Measurements from ENCODE around the gene CCDC121.
A peak's percentile ranks its signal among the peaks of the same experiment; 100 is the strongest.

CCDC121 gene, protein sequence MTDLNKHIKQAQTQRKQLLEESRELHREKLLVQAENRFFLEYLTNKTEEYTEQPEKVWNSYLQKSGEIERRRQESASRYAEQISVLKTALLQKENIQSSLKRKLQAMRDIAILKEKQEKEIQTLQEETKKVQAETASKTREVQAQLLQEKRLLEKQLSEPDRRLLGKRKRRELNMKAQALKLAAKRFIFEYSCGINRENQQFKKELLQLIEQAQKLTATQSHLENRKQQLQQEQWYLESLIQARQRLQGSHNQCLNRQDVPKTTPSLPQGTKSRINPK

DNA sequence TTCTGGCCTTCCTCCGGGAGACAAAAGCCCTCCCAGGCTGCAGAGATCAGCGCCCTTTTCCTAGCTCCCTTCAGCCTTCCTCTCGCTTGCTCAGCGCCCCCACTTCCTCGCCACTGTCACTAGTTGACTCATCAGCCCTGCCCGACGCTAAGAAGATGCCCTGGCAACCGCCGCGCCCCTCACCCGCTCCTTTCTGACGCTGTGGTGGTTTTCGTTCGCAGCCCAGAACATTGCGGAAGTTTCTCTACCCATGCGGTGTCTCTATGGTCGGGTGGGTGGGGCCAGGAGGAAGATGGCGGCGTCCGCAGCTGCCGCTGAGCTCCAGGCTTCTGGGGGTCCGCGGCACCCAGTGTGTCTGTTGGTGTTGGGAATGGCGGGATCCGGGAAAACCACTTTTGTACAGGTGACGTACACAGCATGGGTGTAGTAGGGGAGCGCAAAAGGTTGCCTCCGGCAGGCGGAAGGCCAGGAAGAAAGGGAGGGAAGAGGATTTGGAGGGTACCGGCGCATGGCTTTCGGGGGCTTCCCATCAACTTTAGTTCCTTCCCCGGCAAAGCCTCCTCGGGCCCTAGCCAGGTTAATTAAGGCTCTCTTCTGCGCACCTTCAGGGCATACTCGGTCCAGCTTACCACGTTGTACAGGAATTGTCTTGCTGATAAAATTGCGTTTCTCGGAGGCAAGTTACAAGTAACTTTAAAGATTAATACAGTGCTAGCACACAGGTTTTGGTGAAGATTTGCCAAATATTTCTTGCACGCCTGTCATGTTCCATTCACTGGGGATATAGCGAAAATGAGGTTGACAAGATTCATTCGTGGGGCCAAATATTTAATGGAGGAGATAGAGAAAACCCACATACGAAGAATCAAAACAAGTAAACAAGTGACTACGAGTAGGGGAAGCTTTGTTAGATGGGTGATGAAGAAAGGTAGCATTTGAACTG is at the start of gene CCDC121, which contains the start of gene GPN1:
Gene CCDC121, minus strand, starts transcription at position 246 of the 943 bp plus-strand sequence. CDS start 1,213 bp downstream, outside the sequence.
Gene GPN1, plus strand, starts transcription at position 284 of the 943 bp plus-strand sequence. Its CDS starts 9 bp downstream, at position 293.
- DNase-seq (ENCODE audit: low read depth), result peak; percentile 91

DNA sequence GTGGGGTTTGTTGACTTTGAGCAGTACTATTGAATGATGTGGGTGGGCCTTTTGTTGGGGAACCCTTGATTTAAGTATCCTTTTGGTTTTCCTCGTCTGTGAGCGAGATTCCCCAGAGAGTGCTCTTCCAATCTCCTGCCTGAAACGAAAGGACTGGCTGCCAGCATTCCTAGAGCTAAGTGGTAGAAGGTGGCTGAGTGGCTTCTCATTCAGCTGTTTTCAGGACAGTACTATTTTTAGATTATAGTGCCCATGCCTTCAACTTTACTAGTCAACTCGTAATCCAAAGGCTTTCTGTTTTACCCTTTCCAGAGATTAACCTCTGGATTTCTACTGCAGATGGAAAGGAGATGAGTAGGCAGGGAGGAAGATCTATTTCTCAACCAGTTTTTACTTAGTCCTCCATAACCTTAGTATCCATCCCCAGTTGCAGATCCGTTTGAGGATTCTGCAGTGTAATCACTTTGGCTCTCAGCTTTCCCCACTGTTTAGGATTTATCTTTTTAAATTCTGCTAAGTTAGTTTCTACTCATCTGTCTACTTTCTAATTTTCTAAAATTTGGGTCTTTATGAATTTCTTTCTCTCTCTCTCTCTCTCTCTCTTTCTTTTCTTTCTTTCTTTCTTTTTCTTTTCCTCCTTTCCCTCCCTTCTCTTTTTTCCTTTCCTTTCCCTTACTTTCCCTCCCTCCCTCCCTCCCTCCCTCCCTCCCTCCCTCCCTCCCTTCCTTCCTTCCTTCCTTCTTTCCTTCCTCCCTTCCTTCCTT is 44.1 kb upstream of the CCDC121 start:
- no peak for DNase-seq (ENCODE audit: low read depth)

DNA sequence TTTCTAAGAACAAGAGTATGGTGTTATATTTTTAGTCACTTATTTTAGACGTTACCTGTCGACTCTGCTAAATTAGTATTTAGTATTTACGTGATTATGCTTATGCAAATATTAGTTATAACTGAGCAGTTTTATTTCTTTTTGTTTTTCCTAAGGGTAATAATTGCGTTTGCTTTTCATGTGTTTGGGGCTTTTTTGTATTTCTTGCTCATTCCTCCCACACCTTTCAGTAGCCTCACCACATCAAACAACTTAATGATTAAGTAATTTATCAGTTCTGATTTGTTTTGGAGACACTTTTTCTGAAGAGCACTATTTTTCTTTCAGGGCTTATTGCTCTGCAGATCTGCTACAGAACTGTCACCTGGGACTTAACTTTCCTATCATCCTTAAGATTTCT is 42.4 kb upstream of the CCDC121 start:
- no peak for DNase-seq (ENCODE audit: low read depth)

DNA sequence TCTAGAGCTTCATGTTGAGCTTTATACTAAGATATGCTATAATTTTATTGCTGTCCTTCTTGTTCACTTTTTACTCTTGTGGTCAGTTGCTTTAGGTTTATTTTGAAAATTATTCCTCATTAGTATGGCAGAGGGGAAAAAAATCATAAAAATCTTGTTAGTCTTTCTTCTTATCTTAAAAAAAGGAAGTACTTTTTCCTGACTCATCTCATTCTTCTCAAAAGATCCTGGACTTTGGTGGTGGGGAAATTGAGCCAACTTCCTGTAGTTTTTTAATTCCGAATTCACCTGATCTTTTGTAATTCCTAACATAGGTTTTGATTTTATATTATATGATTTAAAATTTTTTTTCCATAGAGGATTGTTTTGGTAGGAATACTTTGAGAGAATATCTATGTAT is 38.6 kb upstream of the CCDC121 start:
- DNase-seq (ENCODE audit: low read depth), result no peak

DNA sequence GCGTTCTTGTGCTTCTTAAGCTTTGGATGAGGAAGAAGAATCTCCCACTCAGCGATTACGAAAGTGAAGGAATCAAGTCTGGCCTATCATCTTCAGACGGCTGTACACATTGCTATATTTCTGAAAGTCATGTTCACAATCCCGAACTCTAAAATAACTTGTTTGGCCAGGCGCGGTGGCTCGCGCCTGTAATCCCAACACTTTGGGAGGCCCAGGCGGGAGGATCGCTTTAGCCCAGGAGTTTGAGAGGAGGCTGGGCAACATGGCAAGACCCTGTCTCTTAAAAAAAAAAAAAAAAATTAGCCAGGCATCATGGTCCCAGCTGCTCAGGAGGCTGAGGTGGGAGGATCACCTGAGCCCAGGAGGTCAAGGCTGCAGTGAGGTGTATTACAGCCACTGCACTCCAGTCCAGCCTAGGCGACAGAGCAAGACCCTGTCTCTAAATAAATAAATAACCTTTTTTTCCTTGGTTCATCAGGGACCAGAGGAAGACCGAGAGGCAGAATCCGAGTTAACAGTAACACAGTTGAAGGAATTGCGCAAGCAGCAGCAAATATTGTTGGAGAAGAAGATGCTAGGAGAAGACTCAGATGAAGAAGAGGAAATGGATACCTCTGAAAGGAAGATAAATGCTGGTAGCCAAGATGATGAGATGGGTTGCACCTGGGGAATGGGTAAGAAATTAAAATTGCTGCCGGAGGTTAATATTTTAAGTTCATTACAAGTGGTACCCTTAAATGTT is 36.0 kb upstream of the CCDC121 start:
- no peak for DNase-seq (ENCODE audit: low read depth)

DNA sequence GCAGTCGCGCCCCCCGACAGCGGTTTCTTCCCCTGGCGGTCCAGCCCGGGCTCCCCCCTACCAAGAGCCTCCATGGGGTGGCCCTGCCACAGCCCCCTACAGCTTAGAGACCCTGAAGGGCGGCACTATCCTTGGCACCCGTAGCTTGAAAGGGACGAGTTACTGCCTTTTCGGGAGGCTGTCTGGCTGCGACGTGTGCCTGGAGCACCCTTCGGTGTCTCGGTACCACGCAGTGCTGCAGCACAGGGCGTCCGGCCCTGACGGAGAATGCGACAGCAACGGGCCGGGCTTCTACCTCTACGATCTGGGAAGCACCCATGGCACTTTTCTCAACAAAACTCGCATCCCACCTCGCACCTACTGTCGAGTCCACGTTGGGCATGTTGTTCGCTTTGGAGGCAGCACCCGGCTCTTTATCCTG is 35.4 kb upstream of the CCDC121 start:
- DNase-seq (ENCODE audit: low read depth), result no peak

DNA sequence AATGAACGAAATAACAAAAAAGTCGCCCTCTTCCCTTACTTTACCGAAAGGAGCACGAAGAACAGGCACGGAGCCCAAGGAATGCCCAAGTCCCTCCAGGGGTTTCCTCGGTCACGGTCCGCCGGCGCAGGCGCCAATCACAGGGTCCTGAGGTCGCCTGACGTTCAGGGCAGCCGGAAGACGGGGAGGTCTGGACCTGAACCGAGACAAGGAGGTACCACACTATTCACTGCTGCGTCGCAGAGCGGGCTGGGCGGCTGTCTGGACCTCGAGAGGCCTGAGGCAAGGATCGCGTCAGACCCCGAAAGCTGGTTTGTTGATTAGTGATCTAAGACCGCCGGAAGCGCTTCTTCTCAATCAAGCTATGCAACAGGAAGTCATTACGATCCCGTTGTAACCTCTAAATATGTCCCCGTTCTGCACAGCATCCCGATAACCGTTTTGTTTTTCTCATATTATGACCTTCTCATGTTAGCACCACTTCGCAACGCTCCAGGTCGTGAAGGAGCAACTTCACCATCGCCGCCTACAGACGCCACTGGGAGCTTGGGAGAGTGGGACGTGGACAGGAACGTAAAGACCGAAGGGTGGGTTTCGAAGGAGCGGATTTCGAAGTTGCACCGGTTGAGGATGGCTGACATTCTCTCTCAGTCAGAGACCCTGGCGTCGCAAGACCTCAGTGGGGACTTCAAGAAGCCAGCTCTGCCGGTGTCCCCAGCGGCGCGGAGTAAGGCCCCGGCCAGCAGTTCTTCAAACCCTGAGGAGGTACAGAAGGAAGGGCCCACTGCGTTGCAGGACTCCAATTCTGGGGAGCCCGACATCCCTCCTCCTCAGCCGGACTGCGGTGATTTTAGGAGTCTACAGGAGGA is 34.7 kb upstream of the CCDC121 start, which contains the start of the genes SLC4A1AP and SUPT7L:
Gene SLC4A1AP, plus strand, starts transcription at position 605 of the 869 bp plus-strand sequence. Its CDS starts 26 bp downstream, at position 631.
Gene SUPT7L, minus strand, starts transcription at position 330 of the 869 bp plus-strand sequence. CDS start 1,422 bp downstream, outside the sequence.
- peak; percentile 62 for DNase-seq (ENCODE audit: low read depth)

DNA sequence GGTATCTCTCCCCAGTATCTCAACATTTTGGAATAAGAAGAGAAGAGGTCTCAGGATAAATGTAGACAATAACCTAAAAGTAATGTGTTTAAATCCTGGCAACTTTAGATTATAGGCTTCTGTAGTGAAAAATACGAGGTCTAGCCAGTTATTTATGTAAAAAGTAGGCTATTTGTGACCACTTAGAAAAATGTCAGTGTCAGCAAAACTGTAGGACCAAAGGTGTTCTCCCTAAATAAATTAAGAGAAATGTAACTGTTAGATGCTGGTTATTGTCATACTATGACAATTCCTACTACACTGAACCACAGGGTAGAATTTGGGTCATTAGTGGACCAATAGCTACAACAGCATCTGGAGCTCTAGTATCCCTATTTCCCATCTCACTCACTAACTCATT is 32.6 kb upstream of the CCDC121 start:
- DNase-seq (ENCODE audit: low read depth), result no peak

DNA sequence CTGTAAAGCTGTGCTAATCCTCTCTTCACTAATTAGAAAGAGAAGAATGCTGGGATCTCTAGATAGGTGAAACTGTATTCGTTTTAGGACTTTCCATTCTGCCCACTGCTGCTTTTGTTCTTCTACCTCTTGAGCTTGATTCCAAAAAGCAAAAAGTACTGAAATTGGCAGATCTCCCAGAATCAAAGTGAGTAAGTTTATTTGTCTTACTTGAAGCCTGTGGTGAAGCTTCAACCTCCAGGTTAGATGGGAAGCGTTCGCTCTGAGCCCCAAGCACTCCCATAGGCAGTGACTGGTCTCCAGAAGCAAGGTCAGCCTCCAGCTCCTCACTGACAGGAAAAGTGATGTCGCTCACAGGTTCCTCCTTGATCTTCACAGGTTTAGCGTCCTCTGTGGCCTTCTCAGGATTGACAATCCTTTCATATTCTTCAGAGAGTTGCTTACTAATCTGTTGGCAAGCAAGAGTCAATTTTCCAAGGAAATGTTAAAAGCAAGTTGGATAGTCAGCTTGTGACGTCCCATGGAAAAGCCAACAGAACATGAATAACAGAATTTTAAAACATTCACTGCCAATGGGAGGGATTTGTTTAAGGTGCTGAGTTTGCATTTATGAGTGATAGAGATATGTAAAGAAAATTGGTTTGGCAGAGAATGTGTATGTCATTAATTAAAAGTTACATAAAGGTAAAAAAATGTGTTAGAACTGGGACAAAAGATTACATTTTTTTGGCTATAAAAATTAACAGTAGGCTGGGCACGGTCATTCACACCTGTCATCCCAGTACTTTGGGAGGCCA is 26.5 kb upstream of the CCDC121 start:
- DNase-seq (ENCODE audit: low read depth), result no peak

DNA sequence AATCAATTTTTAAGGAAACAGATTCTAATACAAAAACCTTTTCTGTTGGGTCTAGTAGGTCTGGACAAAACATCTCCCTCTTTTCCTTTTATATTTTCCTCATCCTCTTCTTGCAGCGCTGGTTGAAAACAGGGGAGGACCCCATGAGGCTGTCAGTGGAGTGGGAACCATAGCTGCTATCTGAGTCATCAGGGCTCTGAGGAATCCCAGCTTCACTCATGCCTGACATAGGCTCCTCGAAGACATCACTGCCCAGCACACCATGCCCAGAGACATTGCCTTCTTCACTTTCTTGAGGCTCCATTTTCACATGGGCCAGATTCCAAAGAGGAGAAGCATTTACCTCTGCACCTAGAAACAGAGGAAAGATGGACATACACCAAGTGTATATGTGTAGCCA is 24.6 kb upstream of the CCDC121 start:
- no peak for DNase-seq (ENCODE audit: low read depth)

DNA sequence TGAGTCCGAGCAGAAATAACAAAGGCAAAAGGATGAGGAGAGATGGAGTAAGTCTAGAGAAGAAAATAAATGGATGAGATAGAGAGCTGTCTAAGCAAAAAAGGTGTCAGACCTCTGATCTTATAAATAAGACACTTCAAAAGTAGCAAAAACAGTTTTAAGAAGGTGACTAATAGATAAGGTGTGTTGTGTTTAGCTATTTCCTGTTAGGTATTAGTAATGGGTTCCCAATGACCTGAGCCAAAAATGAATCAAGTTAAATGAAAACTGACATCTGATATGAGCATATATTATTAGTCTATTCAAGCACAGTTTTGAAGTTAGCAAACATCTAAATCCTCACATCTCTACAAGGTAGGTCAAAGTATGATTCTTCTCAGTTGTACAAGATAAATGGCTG is 24.0 kb upstream of the CCDC121 start:
- no peak for DNase-seq (ENCODE audit: low read depth)

DNA sequence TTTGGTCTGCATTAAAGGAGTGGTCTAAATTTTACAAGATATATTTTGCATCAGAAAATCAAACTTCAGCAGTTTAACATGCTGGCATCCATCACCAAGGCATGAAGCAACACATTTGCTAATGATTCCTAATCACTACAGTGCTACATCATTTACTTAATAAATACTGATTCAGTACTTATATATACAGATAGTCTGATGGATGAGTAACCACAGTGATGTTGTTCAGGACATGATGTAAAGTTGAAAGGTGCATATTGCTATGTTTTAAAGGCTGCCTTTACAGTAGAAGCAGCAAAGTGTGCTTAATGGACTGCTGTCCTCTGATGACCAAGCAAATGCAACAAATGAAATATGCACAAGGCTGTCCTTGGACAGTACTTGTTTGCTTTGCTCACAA is 23.5 kb upstream of the CCDC121 start:
- DNase-seq (ENCODE audit: low read depth), result no peak

DNA sequence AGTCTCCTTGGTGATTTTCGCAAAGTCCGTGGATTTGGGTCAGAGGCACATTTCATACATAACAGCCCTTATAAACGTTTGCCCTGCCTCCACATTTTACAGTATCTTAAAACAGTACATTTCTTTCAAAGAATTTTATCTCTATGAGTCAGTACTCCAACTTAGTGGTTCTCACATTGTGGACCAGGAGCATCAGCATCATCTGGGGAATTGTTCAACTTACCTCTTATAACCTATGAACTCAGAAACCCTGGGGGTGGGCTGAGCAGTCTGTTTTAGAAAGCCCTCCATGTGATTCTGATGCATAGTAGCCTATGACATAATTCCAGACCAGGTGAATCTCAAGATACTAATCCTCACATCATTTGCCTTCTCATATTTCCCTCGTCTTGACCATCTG is 22.2 kb upstream of the CCDC121 start:
- no peak for DNase-seq (ENCODE audit: low read depth)

DNA sequence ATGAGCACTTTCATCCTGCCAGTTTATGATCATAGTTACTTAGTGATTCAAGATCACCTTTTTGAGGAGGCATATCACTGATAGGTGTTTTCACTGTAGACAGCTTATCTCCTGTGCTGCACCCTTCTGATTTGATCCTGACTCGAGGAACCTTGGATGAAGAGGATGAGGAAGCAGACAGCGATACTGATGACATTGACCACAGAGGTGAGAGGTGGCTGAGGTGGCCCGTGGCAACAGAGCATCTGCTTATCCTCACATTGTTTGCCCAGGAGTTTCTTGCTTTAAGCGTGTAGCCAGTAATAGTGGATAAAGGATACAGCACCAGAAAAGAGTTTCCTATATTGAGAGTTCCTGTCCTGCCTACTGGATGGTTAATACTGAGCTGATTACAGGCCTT is 18.9 kb upstream of the CCDC121 start:
- no peak for DNase-seq (ENCODE audit: low read depth)

DNA sequence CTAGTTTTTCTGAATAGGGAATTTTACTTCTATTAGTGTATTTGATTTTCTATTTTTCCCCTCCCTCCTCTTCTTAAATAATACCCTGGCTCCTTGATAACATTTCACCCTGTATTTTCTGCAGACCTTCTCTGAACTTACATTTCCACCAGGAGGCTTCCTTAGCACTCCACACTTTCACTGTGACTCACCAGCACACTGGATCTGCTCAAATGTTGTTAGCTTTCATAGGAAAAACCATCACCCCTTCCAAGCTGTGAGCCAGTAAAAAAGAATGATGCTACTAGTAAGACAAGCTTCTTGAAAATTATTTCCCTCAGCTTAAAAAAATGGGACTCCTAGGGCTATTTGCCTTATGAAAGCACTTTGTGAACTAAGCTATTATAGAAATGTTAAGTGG is 18.5 kb upstream of the CCDC121 start:
- no peak for DNase-seq (ENCODE audit: low read depth)

DNA sequence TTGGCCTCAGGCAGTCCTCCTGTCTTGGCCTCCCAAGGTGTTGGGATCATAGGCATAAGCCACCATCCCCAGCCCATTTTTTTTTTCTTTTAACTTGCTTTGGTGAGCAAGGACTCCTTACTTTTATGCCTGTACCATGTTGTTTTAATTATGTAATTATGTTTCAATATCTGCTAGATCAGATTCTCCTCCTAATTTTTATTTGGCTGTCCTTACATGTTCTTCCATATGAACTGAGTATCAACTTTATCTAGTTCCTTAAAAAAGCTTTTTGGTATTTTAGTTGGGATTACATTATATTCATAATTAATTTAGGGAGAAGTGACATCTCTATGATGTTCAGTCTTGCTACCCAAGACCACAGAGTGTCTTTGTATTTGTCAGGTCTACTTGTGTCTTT is 16.4 kb upstream of the CCDC121 start:
- no peak for DNase-seq (ENCODE audit: low read depth)

DNA sequence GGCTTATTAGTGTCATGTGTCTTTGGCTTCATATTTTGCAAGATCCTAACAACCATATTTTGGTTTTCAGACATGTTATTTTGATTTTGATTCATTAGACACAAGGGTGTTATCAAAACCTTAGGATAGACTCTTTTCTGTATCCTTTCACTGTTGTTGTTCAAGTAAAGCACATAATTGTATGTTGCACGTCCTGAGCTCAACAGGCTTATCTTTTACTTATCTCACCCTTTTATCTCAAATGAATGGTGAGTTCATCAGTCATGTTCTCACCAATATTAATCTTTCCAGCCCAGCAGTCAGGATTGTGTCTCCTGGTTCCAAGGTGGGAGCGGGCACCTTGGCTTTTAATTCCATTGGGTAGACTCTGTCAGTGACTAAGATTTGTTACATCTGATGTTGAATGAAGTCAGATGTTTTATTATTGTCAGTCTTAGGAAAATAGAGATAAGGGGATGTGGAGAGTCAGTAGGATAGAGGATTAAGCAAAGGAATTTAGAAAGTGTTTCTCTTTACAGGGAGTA is 12.0 kb upstream of the CCDC121 start:
- DNase-seq (ENCODE audit: low read depth), result no peak

DNA sequence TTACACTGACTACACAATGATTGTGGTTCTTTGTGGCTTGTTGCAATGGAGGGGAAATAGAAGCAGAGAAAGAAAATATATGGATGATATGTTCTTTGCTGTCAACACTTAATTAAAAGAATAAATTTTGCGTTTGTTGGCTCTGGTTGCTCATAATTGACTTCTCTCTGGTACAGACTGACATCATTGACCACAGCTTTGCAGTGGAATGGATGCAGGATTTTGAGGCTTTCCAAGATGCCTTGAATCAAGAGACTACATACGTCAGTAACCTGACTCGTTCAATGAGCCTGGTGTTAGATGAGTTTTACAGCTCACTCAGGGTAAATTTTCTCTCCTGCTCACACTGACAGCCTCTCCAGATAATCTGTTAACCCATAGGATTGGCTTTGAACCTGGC is 9.9 kb upstream of the CCDC121 start:
- no peak for DNase-seq (ENCODE audit: low read depth)

DNA sequence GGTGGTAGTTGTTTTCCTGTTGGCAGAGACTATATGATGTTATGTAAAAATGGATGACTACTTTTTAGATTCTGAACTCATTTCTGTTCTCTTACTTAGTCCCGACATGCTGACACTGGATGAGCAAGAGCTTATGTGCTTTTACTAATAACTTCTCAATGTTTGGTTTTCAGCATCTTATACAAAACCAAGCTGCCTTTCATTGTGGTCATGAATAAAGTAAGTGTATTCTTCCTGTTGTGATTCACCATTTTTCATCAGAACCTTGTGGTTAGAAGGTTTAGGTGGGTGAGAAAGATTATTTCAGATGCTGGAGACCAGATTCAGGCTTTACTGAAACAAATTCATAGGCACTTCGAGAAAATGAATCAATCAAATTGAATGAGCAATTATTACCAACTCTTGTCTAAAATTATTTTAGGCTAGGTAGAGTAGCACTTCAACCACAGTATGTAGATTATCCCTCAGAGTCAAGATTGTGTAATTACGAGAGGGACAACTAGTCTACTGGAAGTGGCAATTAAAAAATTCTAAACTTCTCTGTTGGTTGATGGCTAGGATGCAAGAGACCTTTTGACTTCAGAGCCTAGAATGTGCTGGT is 9.3 kb upstream of the CCDC121 start:
- no peak for DNase-seq (ENCODE audit: low read depth)
